Liver (tissue), 9 donors: ENCODE results near the gene COLEC12. TPM values are rescaled to one million over a fixed set of nuclear protein-coding genes. Genes with fewer than 3 reads are reported as not detected.
"Not testable (repeated sequence)": the region's sequence is repeated elsewhere in the genome, so short reads cannot be mapped to it uniquely, and the experiment has no call there.

Experiments used
- DNase-seq: peaks from one replicate; pipeline ENCODE4 v3.0.0-alpha.2; 2017; ENCODE audit warnings: low spot score
- H3K27ac ChIP-seq, 2 donors: one replicate each; pipeline ENCODE4 v1.7.0; 2013; ENCODE audit warnings: inconsistent platforms in 2 of 2, low read length in 2 of 2, control low read depth in 1 of 2, low read depth in 1 of 2, mild to moderate bottlenecking in 1 of 2
- H3K27me3 ChIP-seq, 4 donors: one replicate each; pipeline versions ENCODE4 v1.6.1 to v1.7.0; 2013; ENCODE audit warnings: low read length in 3 of 4, inconsistent platforms in 1 of 4, mild to moderate bottlenecking in 1 of 4, moderate library complexity in 1 of 4; ENCODE audit not compliant: control insufficient read depth in 4 of 4, insufficient read depth in 4 of 4
- H3K36me3 ChIP-seq, 4 donors: one replicate each; pipeline versions ENCODE4 v1.6.1 to v1.7.0; 2013; ENCODE audit warnings: low read length in 3 of 4, mild to moderate bottlenecking in 3 of 4, low read depth in 1 of 4, moderate library complexity in 1 of 4; ENCODE audit not compliant: control insufficient read depth in 4 of 4, insufficient read depth in 3 of 4
- H3K4me1 ChIP-seq, 4 donors: one replicate each; pipeline versions ENCODE4 v1.6.1 to v1.7.0; 2013; ENCODE audit warnings: low read length in 3 of 4, mild to moderate bottlenecking in 3 of 4, moderate library complexity in 1 of 4; ENCODE audit not compliant: control insufficient read depth in 4 of 4, insufficient read depth in 4 of 4
- H3K4me3 ChIP-seq, 3 donors: one replicate each; pipeline versions ENCODE4 v1.6.1 to v1.7.0; 2013; ENCODE audit warnings: low read length in 3 of 3, control low read depth in 1 of 3, low read depth in 1 of 3, mild to moderate bottlenecking in 1 of 3
- H3K9ac ChIP-seq, 2 donors: one replicate each; pipeline ENCODE4 v1.7.0; 2013; ENCODE audit warnings: low read length in 2 of 2, mild to moderate bottlenecking in 2 of 2, moderate library complexity in 2 of 2, control low read depth in 1 of 2, low read depth in 1 of 2
- H3K9me3 ChIP-seq, 4 donors: one replicate each; pipeline versions ENCODE4 v1.6.1 to v1.7.0; 2013; ENCODE audit warnings: low read length in 3 of 4; ENCODE audit not compliant: control insufficient read depth in 4 of 4
- FOXA2 ChIP-seq: IDR thresholded peaks from 2 replicates; pipeline ENCODE4 v1.6.1; 2016; ENCODE audit warnings: antibody characterized with exemption
- GABPA ChIP-seq, 2 donors: IDR thresholded peaks in 1 of 2; conservative IDR thresholded peaks in 1 of 2; 2 replicates each; pipeline ENCODE4 v1.6.1; 2016; ENCODE audit warnings: antibody characterized with exemption in 2 of 2, mild to moderate bottlenecking in 1 of 2, moderate library complexity in 1 of 2
- HNF4A ChIP-seq, 2 donors: conservative IDR thresholded peaks; 2 replicates each; pipeline ENCODE4 v1.6.1; 2016; ENCODE audit warnings: antibody characterized with exemption in 2 of 2, mild to moderate bottlenecking in 2 of 2
- JUND ChIP-seq, 2 donors: IDR thresholded peaks; 2 replicates each; pipeline ENCODE4 v1.6.1; 2016; ENCODE audit warnings: antibody characterized with exemption in 2 of 2
- RAD21 ChIP-seq, 2 donors: IDR thresholded peaks; 2 replicates each; pipeline ENCODE4 v1.6.1; 2016; ENCODE audit warnings: antibody characterized with exemption in 2 of 2, mild to moderate bottlenecking in 2 of 2
- RXRA ChIP-seq, 2 donors: IDR thresholded peaks; 2 replicates each; pipeline ENCODE4 v1.6.1; 2017 to 2018; ENCODE audit warnings: antibody characterized with exemption in 2 of 2, mild to moderate bottlenecking in 1 of 2
- SP1 ChIP-seq: IDR thresholded peaks from 2 replicates; pipeline ENCODE4 v1.6.1; 2018; ENCODE audit warnings: antibody characterized with exemption, mild to moderate bottlenecking
- TAF1 ChIP-seq: conservative IDR thresholded peaks from 2 replicates; pipeline ENCODE4 v1.6.1; 2016; ENCODE audit warnings: antibody characterized with exemption, mild to moderate bottlenecking
- YY1 ChIP-seq: IDR thresholded peaks from 2 replicates; pipeline ENCODE4 v1.6.1; 2016; ENCODE audit warnings: antibody characterized with exemption, mild to moderate bottlenecking
- WGBS: extraction: QIAGEN DNeasy Blood & Tissue Kit; methylation state at CpG from one replicate; pipeline ENCODE4 v1.1.7; 2013; 5-methylcytosine and 5-hydroxymethylcytosine counted together
- polyA plus RNA-seq, 2 donors: library from polyadenylated mRNA; stranded (reverse) in 1 of 2; unstranded in 1 of 2; fragments of 200-250 nt in 1 of 2; fragments of >200 nt in 1 of 2; fragmentation: Nextera tagmentation in 1 of 2; extraction: Ambion mirVana in 1 of 2; gene quantifications; one replicate each; pipeline versions ENCODE4 v1.2.1 to v1.2.3, GENCODE V29; 2013 to 2015
- total RNA-seq, 2 donors: library from RNA; depleted of rRNA; stranded (reverse); fragments of >200 nt; gene quantifications; one replicate each; pipeline ENCODE4 v1.2.3, GENCODE V29; 2014
- TF ChIP-seq, protein P1 (sequence below): IDR thresholded peaks from 2 replicates; pipeline ENCODE4 v1.6.1; 2016; ENCODE audit warnings: antibody characterized with exemption
- TF ChIP-seq, protein P2 (sequence below): fragments of 150-350 bp; IDR thresholded peaks from 2 replicates; pipeline ENCODE4 v1.5.1; 2017; ENCODE audit warnings: improper control_type of control experiment, low read depth, low read length; ENCODE audit not compliant: missing input control
- TF ChIP-seq, protein P3 (sequence below): IDR thresholded peaks from 2 replicates; pipeline ENCODE4 v1.6.1; 2016; ENCODE audit warnings: antibody characterized with exemption
- TF ChIP-seq, protein P4 (sequence below): IDR thresholded peaks from 2 replicates; pipeline ENCODE4 v1.6.1; 2016; ENCODE audit warnings: antibody characterized with exemption
- donor health status: healthy.
- donor health status: healthy.
- donor health status: healthy.
- donor health status: healthy.
- donor health status: healthy.

Gene COLEC12
- total and polyA plus RNA-seq, 4 donors = 0.03 to 1.6 (median 0.28) TPM

DNA sequence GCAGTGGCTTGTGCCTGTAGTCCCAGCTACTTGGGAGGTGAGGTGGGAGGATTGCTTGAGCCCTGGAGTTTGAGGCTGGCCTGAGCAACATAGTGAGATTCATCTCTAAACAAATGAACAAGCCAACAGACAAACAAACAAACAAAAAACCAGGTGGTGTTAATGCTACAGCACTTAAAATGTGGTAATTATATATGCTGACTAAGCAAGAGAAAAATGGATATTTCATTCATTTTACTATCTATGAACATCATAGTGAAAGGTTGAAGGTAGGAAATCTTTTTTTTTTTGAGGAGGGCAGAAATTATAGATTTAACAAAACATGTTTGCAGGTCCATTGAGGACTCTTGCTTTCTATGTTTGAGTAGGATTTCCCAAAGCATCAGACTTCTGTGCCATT is 190.5 kb downstream of the COLEC12 start (continued):
- TF ChIP-seq, protein P1, sequence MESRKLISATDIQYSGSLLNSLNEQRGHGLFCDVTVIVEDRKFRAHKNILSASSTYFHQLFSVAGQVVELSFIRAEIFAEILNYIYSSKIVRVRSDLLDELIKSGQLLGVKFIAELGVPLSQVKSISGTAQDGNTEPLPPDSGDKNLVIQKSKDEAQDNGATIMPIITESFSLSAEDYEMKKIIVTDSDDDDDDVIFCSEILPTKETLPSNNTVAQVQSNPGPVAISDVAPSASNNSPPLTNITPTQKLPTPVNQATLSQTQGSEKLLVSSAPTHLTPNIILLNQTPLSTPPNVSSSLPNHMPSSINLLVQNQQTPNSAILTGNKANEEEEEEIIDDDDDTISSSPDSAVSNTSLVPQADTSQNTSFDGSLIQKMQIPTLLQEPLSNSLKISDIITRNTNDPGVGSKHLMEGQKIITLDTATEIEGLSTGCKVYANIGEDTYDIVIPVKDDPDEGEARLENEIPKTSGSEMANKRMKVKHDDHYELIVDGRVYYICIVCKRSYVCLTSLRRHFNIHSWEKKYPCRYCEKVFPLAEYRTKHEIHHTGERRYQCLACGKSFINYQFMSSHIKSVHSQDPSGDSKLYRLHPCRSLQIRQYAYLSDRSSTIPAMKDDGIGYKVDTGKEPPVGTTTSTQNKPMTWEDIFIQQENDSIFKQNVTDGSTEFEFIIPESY = no peak
- TF ChIP-seq YY1 = no peak
- TF ChIP-seq RXRA (IDR thresholded peaks at IDR 0.05) = no peak
- no peak for TF ChIP-seq RAD21 (IDR thresholded peaks at IDR 0.05)
- no peak for TF ChIP-seq HNF4A (conservative IDR thresholded peaks at IDR 0.05)
- no peak for TF ChIP-seq SP1
- TF ChIP-seq, protein P2, sequence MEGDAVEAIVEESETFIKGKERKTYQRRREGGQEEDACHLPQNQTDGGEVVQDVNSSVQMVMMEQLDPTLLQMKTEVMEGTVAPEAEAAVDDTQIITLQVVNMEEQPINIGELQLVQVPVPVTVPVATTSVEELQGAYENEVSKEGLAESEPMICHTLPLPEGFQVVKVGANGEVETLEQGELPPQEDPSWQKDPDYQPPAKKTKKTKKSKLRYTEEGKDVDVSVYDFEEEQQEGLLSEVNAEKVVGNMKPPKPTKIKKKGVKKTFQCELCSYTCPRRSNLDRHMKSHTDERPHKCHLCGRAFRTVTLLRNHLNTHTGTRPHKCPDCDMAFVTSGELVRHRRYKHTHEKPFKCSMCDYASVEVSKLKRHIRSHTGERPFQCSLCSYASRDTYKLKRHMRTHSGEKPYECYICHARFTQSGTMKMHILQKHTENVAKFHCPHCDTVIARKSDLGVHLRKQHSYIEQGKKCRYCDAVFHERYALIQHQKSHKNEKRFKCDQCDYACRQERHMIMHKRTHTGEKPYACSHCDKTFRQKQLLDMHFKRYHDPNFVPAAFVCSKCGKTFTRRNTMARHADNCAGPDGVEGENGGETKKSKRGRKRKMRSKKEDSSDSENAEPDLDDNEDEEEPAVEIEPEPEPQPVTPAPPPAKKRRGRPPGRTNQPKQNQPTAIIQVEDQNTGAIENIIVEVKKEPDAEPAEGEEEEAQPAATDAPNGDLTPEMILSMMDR = no peak

DNA sequence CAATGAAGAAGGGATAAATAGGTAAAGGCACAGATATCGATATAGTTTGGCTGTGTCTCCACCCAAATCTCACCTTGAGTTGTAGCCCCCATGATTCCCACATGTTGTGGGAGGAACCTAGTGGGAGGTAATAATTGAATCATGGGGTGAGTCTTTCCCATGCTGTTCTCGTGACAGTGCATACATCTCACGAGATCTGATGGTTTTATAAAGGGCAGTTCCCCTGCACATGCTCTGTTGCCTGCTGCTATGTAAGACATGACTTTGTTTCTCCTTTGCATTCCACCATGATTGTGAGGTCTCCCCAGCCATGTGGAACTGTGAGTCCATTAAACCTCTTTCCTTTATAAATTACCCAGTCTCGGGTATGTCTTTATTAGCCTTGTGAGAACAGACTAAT is 192.4 kb downstream of the COLEC12 start:
- H3K9me3 ChIP-seq, H3K4me1 ChIP-seq, H3K27me3 ChIP-seq, H3K9ac ChIP-seq, H3K4me3 ChIP-seq, H3K27ac ChIP-seq, DNase-seq, H3K36me3 ChIP-seq: not testable (repeated sequence)
- WGBS = 88% methylated on average over 4 of the region's 4 CpGs

DNA sequence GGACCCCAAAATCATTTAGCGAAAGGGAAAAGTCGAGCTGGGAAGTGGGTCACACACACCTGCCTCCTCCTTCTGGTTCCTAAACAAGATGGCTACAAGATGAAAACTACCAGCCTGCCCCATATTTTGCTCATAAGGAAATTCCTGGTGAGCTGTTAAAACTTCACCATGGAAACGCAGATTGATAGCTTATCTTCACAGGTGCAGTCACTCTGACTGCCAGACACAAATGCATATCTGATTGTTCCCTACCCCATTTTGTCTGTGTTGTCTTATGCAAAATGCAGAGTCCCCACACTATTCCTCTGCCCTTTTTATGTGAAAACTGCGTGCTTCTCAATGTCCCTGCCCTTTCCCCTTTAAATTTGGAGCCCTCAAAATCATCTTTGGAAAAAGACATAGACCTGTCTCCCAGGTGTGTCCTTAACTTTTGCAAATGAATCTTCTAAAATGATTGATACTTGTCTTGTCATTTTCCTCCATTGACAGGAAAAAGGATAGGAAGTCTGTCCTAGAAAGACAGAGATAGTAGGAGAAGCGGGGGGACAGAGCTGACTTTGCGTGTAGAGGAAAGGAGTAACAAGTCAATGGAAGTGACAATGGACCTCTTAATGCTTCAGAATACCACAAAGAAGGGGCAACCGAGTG is 193.8 kb downstream of the COLEC12 start:
- no peaks in the 10 kb centered on the region for H3K36me3 ChIP-seq
- TF ChIP-seq JUND (IDR thresholded peaks at IDR 0.05) (no peak), GABPA (IDR thresholded peaks at IDR 0.05 in 1 of 2, conservative IDR thresholded peaks at IDR 0.05 in 1 of 2) (no peak), FOXA2 (no peak), TAF1 (no peak), RAD21 (IDR thresholded peaks at IDR 0.05) (no peak), SP1 (no peak)
- TF ChIP-seq, protein P3, sequence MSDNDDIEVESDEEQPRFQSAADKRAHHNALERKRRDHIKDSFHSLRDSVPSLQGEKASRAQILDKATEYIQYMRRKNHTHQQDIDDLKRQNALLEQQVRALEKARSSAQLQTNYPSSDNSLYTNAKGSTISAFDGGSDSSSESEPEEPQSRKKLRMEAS = no peak
- TF ChIP-seq, protein P4, sequence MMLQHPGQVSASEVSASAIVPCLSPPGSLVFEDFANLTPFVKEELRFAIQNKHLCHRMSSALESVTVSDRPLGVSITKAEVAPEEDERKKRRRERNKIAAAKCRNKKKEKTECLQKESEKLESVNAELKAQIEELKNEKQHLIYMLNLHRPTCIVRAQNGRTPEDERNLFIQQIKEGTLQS = no peak
- TF ChIP-seq, protein P2 = no peak
- H3K9ac ChIP-seq = no peak overlapping the region
- 76% methylated on average over 7 of the region's 7 CpGs for WGBS
- no peaks in the 10 kb centered on the region for H3K9me3 ChIP-seq
- no peaks in the 10 kb centered on the region for H3K4me1 ChIP-seq
- no peak overlapping the region for H3K4me3 ChIP-seq
- peaks cover 0 to 3% (median 0%) of the 10 kb centered on the region in 4 donors for H3K27me3 ChIP-seq
- no peak for DNase-seq
- H3K27ac ChIP-seq = no peak overlapping the region
